ENCODE measurements around the gene LIPC. TPM values are rescaled to one million over a fixed set of nuclear protein-coding genes. Genes with fewer than 3 reads are reported as not detected.

Gene LIPC
- total and polyA plus RNA-seq, 2 donors (not counting 3 experiments of a cell fraction or from before 2014, with no cell fraction given), result not detected

- no TSS peak for BruUV-seq (replicated peaks)
- no peaks in the 10 kb centered on the region for H3K9me1 ChIP-seq (replicated peaks; ENCODE audit: control insufficient read depth, extremely low read depth, insufficient read depth, low read length)
- no peaks in the 10 kb centered on the region for H3K4me1 ChIP-seq (ENCODE audit: control insufficient read depth, extremely low read depth, insufficient read depth, low read length)
- no peak overlapping the region for H3K4me2 ChIP-seq (ENCODE audit: insufficient read depth, low read length)
- H3K27me3 ChIP-seq (ENCODE audit: control insufficient read depth in 2 of 2, insufficient read depth in 2 of 2, low read length in 2 of 2), result peaks cover 11 to 18% of the 10 kb centered on the region in 2 experiments
- intact Hi-C loops (cut with micrococcal nuclease) (no loop called here), dilution Hi-C loops (cut with MboI; ENCODE audit: extremely low pct_ligation_motif_present, low sequenced_read_pairs) (no loop called here)
- TF ChIP-seq GATA2 (IDR thresholded peaks at IDR 0.05; ENCODE audit: insufficient read depth, insufficient read length, low read depth, low read length) (no peak), EZH2 (IDR thresholded peaks at IDR 0.05; ENCODE audit: borderline replicate concordance, low read depth, low read length, severe bottlenecking) (no peak), CTCF (IDR thresholded peaks at IDR 0.05; ENCODE audit: extremely low read depth in 1 of 2, insufficient read depth in 1 of 2, low read depth in 1 of 2, low read length in 2 of 2) (no peak), FOS (IDR thresholded peaks at IDR 0.05; ENCODE audit: borderline replicate concordance, insufficient read depth, low read length) (no peak), MYC (IDR thresholded peaks at IDR 0.05; ENCODE audit: low read depth, low read length) (no peak), POLR2AphosphoS5 (IDR thresholded peaks at IDR 0.05; ENCODE audit: insufficient read depth, low read depth, low read length) (no peak), POLR2A (IDR thresholded peaks at IDR 0.05; ENCODE audit: low read depth, low read length) (no peak), MAX (IDR thresholded peaks at IDR 0.05; ENCODE audit: insufficient read depth, insufficient read length) (no peak), JUN (IDR thresholded peaks at IDR 0.05; ENCODE audit: borderline replicate concordance, insufficient read depth, insufficient read length, low read depth) (no peak)
- FAIRE-seq (no peak), DNase-seq (ENCODE audit: low read depth, low spot score) (no peak)
- H3K36me3 ChIP-seq (ENCODE audit: control insufficient read depth in 2 of 2, extremely low read depth in 1 of 2, insufficient read depth in 2 of 2, low read length in 2 of 2), result no peaks in the 10 kb centered on the region
- H3K4me3 ChIP-seq (replicated peaks in 1 of 3; ENCODE audit: insufficient read depth in 1 of 3, low read depth in 1 of 3, low read length in 3 of 3), result no peak overlapping the region
- H3K27ac ChIP-seq (ENCODE audit: insufficient read depth, low read depth, low read length), result no peak overlapping the region
- no peak overlapping the region for H2AFZ ChIP-seq (ENCODE audit: low read depth, low read length)
- H4K20me1 ChIP-seq (replicated peaks; ENCODE audit: control insufficient read depth, extremely low read depth, insufficient read depth, low read length), result no peaks in the 10 kb centered on the region
- no peaks in the 10 kb centered on the region for H3K79me2 ChIP-seq (ENCODE audit: control insufficient read depth, insufficient read depth, low read length)
- CTCF ChIA-PET, result no interaction called here
- POLR2A ChIA-PET, result no interaction called here
- no peaks in the 10 kb centered on the region for H3K9me3 ChIP-seq (replicated peaks; ENCODE audit: control insufficient read depth, insufficient read depth, low read length)
- no peak overlapping the region for H3K9ac ChIP-seq (replicated peaks; ENCODE audit: extremely low read depth, insufficient read depth, low read length)
Observed at GRCh38 chr15:58401276-58401675, 30.5 kb upstream of the LIPC start.

All from endothelial cell of umbilical vein (primary cell).